Activated CD4-positive, alpha-beta T cell treated with anti-CD3 and anti-CD28 coated beads, Interleukin-2, amount 10 ng/mL, durations not matched to agents 24 days and 14 days (primary cell): ENCODE measurements around the gene FBXO46. TPM values are rescaled to one million over a fixed set of nuclear protein-coding genes. Genes with fewer than 3 reads are reported as not detected.
"Not testable (repeated sequence)": the region's sequence is repeated elsewhere in the genome, so short reads cannot be mapped to it uniquely, and the experiment has no call there.

Experiments
- DNase-seq: peaks from one replicate; pipeline ENCODE4 v3.0.0; 2022
- H3K27ac Mint-ChIP-seq: one replicate; pipeline ENCODE4 v1.8.0; 2022; ENCODE audit warnings: mild to moderate bottlenecking, mixed read lengths
- H3K27me3 Mint-ChIP-seq: one replicate; pipeline ENCODE4 v1.8.0; 2022; ENCODE audit warnings: mixed read lengths
- H3K36me3 Mint-ChIP-seq: one replicate; pipeline ENCODE4 v1.8.0; 2022; ENCODE audit warnings: low read depth, mild to moderate bottlenecking, mixed read lengths
- H3K4me1 Mint-ChIP-seq: one replicate; pipeline ENCODE4 v1.8.0; 2021; ENCODE audit warnings: mixed read lengths
- H3K4me3 Mint-ChIP-seq: one replicate; pipeline ENCODE4 v1.8.0; 2022; ENCODE audit warnings: mild to moderate bottlenecking, moderate library complexity, mixed read lengths
- H3K9me3 Mint-ChIP-seq: one replicate; pipeline ENCODE4 v1.8.0; 2021; ENCODE audit warnings: mixed read lengths
- intact Hi-C: fragments of 100-400 bp; cut with micrococcal nuclease; formaldehyde crosslinking; loops from one replicate; pipeline ENCODE4 v1.15.1; 2023
- total RNA-seq: library from RNA; stranded (reverse); gene quantifications from 2 replicates; pipeline ENCODE4 v1.2.3, GENCODE V29; 2022

Gene FBXO46
- total RNA-seq, 1 donor from 2014 or later, result 34.7 TPM

DNA sequence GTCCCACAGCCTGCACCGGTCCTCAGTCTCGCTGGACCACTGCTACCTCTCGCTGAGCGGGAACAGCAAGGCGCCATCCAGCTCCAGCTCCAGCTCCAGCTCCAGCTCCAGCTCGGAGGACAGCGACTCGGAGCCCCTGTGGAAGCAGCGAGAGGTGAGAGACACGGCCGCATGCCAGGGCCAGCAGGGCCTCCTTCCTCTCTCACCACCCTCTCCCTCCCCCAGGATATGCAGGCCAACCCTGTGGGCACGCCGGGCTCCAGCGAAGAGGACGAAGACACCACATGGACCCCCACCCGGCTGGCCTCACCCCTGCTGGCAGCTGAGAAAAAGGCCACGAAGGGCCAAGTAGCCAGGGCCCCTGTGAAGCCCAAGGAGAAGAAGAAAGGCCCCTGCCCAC, 31.0 kb upstream of the FBXO46 start:
- DNase-seq, result no peak
- Mint-ChIP-seq H3K27me3 (peaks cover 8% of the 10 kb centered on the region), H3K36me3 (no peaks in the 10 kb centered on the region), H3K4me1 (no peaks in the 10 kb centered on the region), H3K4me3 (no peak overlapping the region), H3K27ac (no peak overlapping the region), H3K9me3 (no peaks in the 10 kb centered on the region)
- intact Hi-C loops, result no loop called here

- Mint-ChIP-seq H3K27ac (no peak overlapping the region), H3K9me3 (no peaks in the 10 kb centered on the region)
Observed at GRCh38 chr19:45758921-45759320, 28.2 kb upstream of the FBXO46 start.

GRCh38 chr19:45757695-45758094, 27.0 kb upstream of the FBXO46 start:
- intact Hi-C loops, result no loop called here
- peaks cover 2% of the 10 kb centered on the region for H3K27me3 Mint-ChIP-seq
- no peaks in the 10 kb centered on the region for H3K36me3 Mint-ChIP-seq
- no peaks in the 10 kb centered on the region for H3K9me3 Mint-ChIP-seq
- H3K4me3 Mint-ChIP-seq, result no peak overlapping the region
- no peak for DNase-seq
- no peaks in the 10 kb centered on the region for H3K4me1 Mint-ChIP-seq
- no peak overlapping the region for H3K27ac Mint-ChIP-seq

More at GRCh38 chr19:45758921-45759320, 28.2 kb upstream of the FBXO46 start:
- Mint-ChIP-seq H3K4me1 (no peaks in the 10 kb centered on the region), H3K27me3 (peaks cover 3% of the 10 kb centered on the region), H3K36me3 (no peaks in the 10 kb centered on the region), H3K4me3 (no peak overlapping the region)
- intact Hi-C loops, result no loop called here
- no peak for DNase-seq

DNA sequence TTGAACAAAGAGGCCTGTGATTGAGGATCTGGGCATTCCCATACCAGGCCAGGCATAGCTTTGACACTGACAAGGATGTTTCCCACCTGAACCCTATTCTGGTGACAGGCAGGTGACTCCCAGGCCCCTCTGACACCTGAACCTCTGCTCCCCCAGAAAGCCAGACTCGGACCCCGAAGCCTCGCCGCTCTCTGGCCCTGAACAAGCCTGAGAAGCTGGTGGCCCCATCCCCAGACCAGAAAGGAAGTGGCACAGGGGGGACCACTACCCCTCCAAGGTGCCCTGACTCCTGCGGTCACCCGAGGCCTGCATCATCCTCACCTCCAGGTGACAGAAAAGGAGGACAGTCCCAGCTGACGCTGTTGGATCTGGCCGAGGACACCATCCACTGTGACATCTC, 23.6 kb upstream of the FBXO46 start:
- no peak for DNase-seq
- no peaks in the 10 kb centered on the region for H3K9me3 Mint-ChIP-seq

DNA sequence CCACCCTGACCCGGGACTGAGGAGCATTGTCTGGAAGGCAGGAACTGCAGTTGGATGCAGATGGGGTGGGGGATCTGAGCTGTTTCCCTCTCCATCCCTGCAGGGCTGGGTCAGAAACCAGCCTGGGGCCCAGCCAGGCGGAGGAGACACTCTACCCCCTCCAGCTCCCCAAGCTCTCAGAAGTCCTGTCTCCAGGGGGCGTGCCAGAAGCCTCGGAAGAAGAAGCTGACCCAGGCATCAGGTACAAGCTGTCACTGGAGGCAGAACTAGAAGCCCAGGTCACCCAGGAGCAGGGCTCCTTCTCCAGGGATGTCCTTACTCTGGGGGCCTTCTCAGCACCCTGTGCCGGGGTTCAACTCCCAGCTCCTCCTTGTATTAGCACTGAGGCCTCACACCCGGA, 22.9 kb upstream of the FBXO46 start:
- no peak overlapping the region for H3K4me3 Mint-ChIP-seq
- H3K27ac Mint-ChIP-seq, result no peak overlapping the region
- H3K27me3 Mint-ChIP-seq, result no peaks in the 10 kb centered on the region
- intact Hi-C loops, result no loop called here
- no peaks in the 10 kb centered on the region for H3K9me3 Mint-ChIP-seq
- no peaks in the 10 kb centered on the region for H3K4me1 Mint-ChIP-seq
- no peak for DNase-seq
- H3K36me3 Mint-ChIP-seq, result no peaks in the 10 kb centered on the region

More for the DNA sequence above, 23.6 kb upstream of the FBXO46 start:
- Mint-ChIP-seq H3K27ac (no peak overlapping the region), H3K4me1 (no peaks in the 10 kb centered on the region), H3K36me3 (no peaks in the 10 kb centered on the region), H3K27me3 (no peaks in the 10 kb centered on the region), H3K4me3 (no peak overlapping the region)
- intact Hi-C loops, result no loop called here

DNA sequence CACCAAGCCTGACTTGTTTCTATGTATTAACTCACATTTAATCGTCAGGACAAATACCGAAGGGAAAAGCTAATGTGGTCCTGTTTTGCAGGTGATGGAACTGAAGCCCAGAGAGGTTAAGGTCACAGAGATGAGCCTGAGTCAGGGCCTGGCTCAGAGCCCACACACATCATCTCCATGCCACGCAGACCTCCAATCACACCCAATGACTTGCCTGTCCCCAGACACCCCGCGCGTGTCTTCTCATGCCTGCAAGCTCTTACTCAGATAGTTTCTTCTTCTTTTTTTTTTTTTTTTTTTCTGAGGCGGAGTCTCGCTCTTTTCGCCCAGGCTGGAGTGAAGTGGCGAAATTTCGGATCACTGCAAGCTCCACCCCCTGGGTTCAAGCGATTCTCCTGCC, 21.9 kb upstream of the FBXO46 start:
- H3K27me3 Mint-ChIP-seq, result peaks cover under 1% of the 10 kb centered on the region
- H3K9me3 Mint-ChIP-seq, result no peaks in the 10 kb centered on the region
- no peak overlapping the region for H3K27ac Mint-ChIP-seq

GRCh38 chr19:45751483-45751882, 20.8 kb upstream of the FBXO46 start:
- intact Hi-C loops, H3K27me3 Mint-ChIP-seq, H3K4me3 Mint-ChIP-seq, H3K4me1 Mint-ChIP-seq, H3K36me3 Mint-ChIP-seq, DNase-seq, H3K27ac Mint-ChIP-seq, H3K9me3 Mint-ChIP-seq: not testable (repeated sequence)

More for the DNA sequence above, 21.9 kb upstream of the FBXO46 start:
- H3K4me1 Mint-ChIP-seq, result no peaks in the 10 kb centered on the region
- DNase-seq, result no peak
- H3K36me3 Mint-ChIP-seq, result no peaks in the 10 kb centered on the region
- H3K4me3 Mint-ChIP-seq, result no peak overlapping the region
- intact Hi-C loops, result no loop called here

DNA sequence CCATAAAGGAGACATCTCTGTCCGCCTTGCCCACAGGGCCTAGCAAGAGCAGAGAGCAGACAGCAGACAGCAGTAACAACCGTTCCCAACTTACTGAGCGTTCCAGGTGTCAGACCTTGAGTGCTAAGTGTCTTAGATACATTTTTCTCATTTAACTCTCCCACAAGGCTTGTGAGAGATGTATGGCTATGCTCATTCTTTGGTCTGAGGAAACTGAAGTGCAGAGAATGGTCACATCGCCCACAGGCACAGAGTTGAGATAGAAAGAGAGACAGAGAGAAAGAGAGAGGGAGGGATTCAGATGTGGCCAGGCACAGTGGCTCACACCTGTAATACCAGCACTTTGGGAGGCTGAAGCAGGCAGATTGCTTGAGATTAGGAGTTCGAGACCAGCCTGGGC, 16.8 kb upstream of the FBXO46 start:
- Mint-ChIP-seq H3K4me3 (no peak overlapping the region), H3K27me3 (peaks cover 18% of the 10 kb centered on the region), H3K9me3 (no peaks in the 10 kb centered on the region), H3K4me1 (no peaks in the 10 kb centered on the region), H3K36me3 (no peaks in the 10 kb centered on the region), H3K27ac (no peak overlapping the region)
- DNase-seq, result no peak
- intact Hi-C loops, result no loop called here

DNA sequence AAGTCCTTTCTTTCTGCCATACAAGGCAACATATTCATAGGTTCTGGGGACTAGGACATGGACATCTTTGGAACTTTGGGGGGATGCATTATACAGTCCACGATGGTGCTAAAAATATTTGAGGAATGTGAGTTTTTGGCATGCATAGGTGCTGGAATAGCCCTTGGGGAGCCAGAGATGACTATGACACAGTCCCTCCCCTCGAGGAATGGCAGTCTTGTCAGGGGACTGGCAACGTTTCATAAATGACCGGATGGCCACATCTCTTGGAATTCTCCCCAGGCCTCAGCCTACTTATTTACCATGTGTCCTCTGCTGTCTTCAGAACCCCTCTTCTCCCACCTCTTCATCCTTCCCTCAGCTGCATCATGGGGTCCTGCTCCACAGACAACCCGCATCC, 16.2 kb upstream of the FBXO46 start:
- Mint-ChIP-seq H3K27me3 (peaks cover 21% of the 10 kb centered on the region), H3K36me3 (no peaks in the 10 kb centered on the region), H3K4me1 (no peaks in the 10 kb centered on the region), H3K27ac (no peak overlapping the region), H3K4me3 (no peak overlapping the region), H3K9me3 (no peaks in the 10 kb centered on the region)
- no peak for DNase-seq
- intact Hi-C loops, result no loop called here

GRCh38 chr19:45745606-45746005, 14.9 kb upstream of the FBXO46 start:
- Mint-ChIP-seq H3K4me3 (no peak overlapping the region), H3K9me3 (no peaks in the 10 kb centered on the region), H3K27me3 (peaks cover 21% of the 10 kb centered on the region), H3K4me1 (no peaks in the 10 kb centered on the region), H3K27ac (no peak overlapping the region), H3K36me3 (no peaks in the 10 kb centered on the region)
- no peak for DNase-seq
- intact Hi-C loops, result no loop called here

DNA sequence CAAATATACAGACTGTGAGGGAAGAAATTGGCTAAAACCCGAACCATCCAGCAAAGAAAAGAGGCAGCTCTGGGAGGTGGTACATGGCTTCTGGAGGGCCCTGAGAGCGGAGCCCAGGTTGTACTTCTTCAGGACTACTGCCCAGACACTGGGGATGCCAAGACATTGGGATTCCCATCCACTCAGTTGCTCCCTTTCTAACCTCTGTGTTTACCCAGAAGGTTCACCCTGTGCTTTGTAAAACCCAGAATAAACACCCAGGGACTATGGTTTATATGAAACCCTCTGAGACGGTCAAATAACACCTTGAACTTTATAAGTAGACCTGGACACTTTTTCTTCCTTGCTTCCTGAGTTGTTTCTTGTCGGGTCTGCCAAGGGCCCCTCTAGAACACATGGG, 12.3 kb upstream of the FBXO46 start:
- Mint-ChIP-seq H3K4me3 (no peak overlapping the region), H3K4me1 (no peaks in the 10 kb centered on the region), H3K9me3 (no peaks in the 10 kb centered on the region), H3K27me3 (peaks cover 23% of the 10 kb centered on the region), H3K36me3 (no peaks in the 10 kb centered on the region), H3K27ac (no peak overlapping the region)
- no peak for DNase-seq
- intact Hi-C loops, result no loop called here

- intact Hi-C loops, result no loop called here
- H3K36me3 Mint-ChIP-seq, result no peaks in the 10 kb centered on the region
- peaks cover 10% of the 10 kb centered on the region for H3K27me3 Mint-ChIP-seq
- H3K4me1 Mint-ChIP-seq, result no peaks in the 10 kb centered on the region
- no peak overlapping the region for H3K27ac Mint-ChIP-seq
- no peaks in the 10 kb centered on the region for H3K9me3 Mint-ChIP-seq
- H3K4me3 Mint-ChIP-seq, result no peak overlapping the region
- DNase-seq, result no peak
Observed at GRCh38 chr19:45739498-45740439, 9.1 kb upstream of the FBXO46 start.

DNA sequence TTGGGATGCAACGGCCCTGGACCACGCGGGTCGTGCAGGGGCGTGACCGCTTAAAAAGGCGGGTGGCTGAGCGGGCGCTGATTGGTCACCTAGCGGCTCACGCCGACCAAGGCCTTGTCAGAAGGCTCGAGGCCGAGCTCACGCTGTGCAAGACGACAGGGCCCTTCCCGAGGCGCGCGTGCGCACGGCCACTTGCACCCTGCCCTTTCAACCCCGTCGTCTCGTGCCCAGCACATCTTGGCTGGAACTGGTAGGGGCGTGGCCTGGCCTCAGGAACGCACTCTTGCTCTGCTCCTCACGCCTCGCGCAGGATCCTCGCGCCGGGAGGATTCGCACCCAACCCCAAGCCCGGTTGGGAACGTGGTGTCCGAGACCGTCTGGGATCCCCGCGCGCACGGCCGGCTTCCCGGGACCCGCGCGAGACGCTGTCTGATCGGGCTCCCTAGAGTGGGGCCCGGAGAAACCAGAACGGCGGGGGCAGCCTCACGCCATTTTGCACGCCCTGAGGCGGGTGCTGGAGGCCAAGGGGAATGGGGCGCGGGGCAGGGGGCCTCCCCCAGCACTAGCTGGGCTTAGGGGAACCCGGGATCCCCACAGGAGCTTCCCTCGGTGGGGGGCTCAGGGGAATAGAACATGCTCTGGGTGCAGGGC, 2.6 kb upstream of the FBXO46 start, which contains the start of gene MEIOSIN:
TSS of gene MEIOSIN (plus strand) at position 280 of the 651 bp plus-strand sequence. CDS start 1,938 bp downstream, outside the sequence.
- H3K4me1 Mint-ChIP-seq, result peaks cover 12% of the 10 kb centered on the region
- H3K27ac Mint-ChIP-seq, result no peak within 1 kb of the TSS
- H3K27me3 Mint-ChIP-seq, result no peaks in the 10 kb centered on the region
- DNase-seq, result no peak
- H3K9me3 Mint-ChIP-seq, result no peaks in the 10 kb centered on the region
- peaks cover 5% of the 10 kb centered on the region for H3K36me3 Mint-ChIP-seq
- no peak within 1 kb of the TSS for H3K4me3 Mint-ChIP-seq
- intact Hi-C loops, result no loop called here

- H3K27ac Mint-ChIP-seq, result peak overlapping the region; percentile 88
- peaks cover 12% of the 10 kb centered on the region for H3K36me3 Mint-ChIP-seq
- no peaks in the 10 kb centered on the region for H3K27me3 Mint-ChIP-seq
- H3K4me3 Mint-ChIP-seq, result peak overlapping the region; percentile 95
- no peak for DNase-seq
- intact Hi-C loops, result loop anchor here (1.0 to 2.0 kb wide), 4 partner anchors 13 to 133 kb away; partner anchors contain the start of genes QPCTL, SIX5 and SYMPK
- H3K4me1 Mint-ChIP-seq, result peaks cover 25% of the 10 kb centered on the region
- no peaks in the 10 kb centered on the region for H3K9me3 Mint-ChIP-seq
Observed at GRCh38 chr19:45729800-45730290, 851 bp downstream of the FBXO46 start.
